AML-193 (cell line): Measurements from ENCODE around the gene SOX15.
"Not testable (repeated sequence)": the region's sequence is repeated elsewhere in the genome, so short reads cannot be mapped to it uniquely, and the experiment has no call there.

ENCODE experiments used
- DNase-seq, 2 experiments: peaks; one replicate each; lab custom pipeline; 2025; lab: John Stamatoyannopoulos, UW

Gene SOX15

GRCh38 chr17:7589891-7590691 lies at the start of gene SOX15:
TSS of gene SOX15 (minus strand) at chr17:7590094. CDS start at chr17:7589676, 418 bp downstream.
- no peak for DNase-seq

- no peak for DNase-seq
Measured at GRCh38 chr17:7636163-7636562, 46.3 kb upstream of the SOX15 start.

GRCh38 chr17:7634384-7634783 lies 44.5 kb upstream of the SOX15 start:
- peak in 1 of 2 experiments; percentile 2 for DNase-seq

DNA sequence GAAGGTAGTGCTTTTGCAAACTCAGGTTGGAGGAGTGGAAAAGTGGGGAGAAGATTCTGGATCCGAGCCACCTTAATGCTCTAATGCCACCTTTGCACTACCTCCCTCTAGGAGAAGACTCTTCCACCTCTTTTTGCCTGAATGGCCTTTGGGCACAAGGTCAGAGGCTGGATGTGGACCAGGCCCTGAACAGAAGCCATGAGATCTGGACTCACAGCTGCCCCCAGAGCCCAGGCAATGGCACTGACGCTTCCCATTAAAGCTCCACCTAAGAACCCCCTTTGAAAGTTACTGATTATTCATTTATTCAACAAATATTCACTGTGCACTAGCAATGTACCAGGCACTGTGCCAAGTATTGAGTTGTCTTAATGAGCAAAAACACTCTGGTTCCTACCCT lies 43.2 kb upstream of the SOX15 start:
- DNase-seq = no peak

DNA sequence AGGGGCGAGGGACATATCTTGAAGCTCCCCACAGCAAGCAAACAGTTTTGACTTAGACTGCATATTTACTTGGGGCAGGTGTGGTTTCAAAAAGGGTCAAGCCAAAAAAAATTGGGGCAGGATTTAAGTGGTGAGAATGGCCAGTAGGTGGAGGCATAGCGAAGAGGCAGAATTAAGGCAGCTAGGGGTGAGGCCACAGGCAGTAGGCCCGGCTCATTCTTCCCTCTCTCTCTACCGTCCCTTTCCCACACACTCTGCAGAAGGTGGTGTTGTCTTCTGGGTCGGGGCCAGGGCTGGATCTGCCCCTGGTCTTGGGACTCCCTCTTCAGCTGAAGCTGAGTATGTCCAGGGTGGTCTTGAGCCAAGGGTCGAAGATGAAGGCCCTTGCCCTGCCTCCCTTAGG lies 42.6 kb upstream of the SOX15 start:
- DNase-seq = peak; percentile 43 to 47

- no peak for DNase-seq
Measured at GRCh38 chr17:7631398-7632380, 41.8 kb upstream of the SOX15 start.

GRCh38 chr17:7629939-7630571 lies 40.2 kb upstream of the SOX15 start, which contains the start of gene SHBG:
TSS of gene SHBG (plus strand) at chr17:7630135. CDS start at chr17:7630173, 38 bp downstream.
- DNase-seq = no peak

DNA sequence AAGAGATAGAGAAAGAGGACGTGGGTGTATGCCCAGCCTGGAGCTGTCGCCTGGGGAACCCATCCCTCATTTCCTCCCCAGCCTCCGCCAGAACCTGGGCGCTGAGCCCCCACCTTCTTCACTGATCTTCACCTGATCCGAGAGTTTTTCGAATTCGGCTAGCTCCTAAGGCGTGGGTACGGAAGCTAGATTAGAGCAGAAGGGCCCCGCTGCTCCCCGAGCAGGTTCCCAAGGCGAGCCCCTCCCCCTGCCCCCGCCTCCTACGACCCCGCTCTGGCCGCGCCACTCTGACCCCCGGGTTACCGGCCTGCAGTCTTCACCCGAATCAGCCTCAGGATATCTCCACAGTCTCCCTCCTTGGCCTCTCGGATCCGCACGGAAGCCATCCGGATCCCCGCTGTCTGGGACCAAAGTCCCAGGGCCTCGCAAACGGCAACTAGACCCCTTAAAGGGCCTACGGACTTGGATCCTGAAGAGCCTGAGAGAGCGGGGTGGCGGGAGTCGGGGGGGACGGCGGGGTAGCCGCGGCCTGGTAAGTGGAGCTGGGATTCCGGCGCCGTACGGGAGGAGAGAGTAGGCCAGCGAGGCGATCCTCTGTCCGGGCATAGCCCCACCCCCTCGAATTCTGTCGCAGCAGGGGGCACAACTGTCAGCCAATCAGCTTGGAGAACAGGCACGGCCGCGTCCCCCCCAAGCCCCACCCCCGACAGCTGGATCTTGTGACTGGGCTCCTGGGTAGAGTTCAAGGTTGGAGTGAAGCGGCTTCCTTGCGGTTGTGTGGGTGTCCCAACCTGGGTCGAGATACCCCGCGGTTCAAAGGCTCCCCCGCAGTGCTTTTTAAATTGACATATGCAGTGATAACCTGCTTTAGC lies 37.6 kb upstream of the SOX15 start, which contains the start of gene SAT2:
SAT2 (minus strand) TSS at position 572 of the 872 bp plus-strand sequence; CDS start at position 386, 186 bp downstream.
- peak; percentile 62 to 64 for DNase-seq

- DNase-seq = no peak
Measured at GRCh38 chr17:7626956-7627249, 37.0 kb upstream of the SOX15 start.

GRCh38 chr17:7626307-7626706 lies 36.4 kb upstream of the SOX15 start:
- DNase-seq = no peak

DNA sequence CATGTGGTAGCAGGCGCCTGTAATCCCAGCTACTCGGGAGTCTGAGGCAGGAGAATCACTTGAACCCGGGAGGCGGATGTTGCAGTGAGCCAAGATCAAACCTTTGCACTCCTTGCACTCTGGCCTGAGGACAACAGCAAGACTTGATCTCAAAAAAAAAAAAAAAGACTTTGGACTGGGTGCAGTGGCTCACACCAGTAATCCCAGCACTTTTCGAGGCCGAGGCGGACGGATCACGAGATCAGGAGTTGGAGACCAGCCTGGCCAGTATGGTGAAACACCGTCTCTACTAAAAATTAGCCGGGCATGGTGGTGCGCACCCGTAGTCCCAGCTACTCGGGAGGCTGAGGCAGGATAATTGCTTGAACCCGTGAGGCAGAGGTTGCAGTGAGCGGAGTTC lies 35.9 kb upstream of the SOX15 start:
- DNase-seq = not testable (repeated sequence)

GRCh38 chr17:7623661-7624060 lies 33.8 kb upstream of the SOX15 start:
- DNase-seq = no peak

GRCh38 chr17:7620835-7621234 lies 30.9 kb upstream of the SOX15 start:
- DNase-seq = no peak

DNA sequence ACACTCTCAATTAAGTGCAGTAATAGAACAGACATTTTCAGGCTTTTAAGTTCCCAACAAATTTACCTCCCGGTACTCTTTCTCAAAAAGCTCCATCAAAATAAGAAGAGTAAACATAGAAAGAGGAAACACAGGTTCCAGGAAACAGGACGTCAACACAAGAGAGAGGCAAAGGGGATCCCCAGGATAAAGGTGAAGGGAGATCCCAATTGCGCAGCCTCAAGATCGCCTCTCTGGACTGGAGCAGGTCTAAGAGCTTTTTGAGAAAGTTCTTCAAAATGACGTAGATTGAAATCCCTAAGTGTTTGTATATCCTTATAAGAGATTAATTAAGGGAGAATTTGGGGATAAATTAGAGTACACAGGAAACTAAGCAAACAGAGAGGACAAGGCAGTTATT lies 28.7 kb upstream of the SOX15 start:
- DNase-seq = no peak

- no peak for DNase-seq
Measured at GRCh38 chr17:7615265-7615747, 25.4 kb upstream of the SOX15 start.

- peak; percentile 92 for DNase-seq
Measured at GRCh38 chr17:7614425-7615264, 24.8 kb upstream of the SOX15 start, which contains the start of gene FXR2. TSS of gene FXR2 (minus strand) at chr17:7614897. CDS start at chr17:7614532, 365 bp downstream.

GRCh38 chr17:7613769-7614424 lies 24.0 kb upstream of the SOX15 start:
- DNase-seq = no peak

GRCh38 chr17:7612294-7612640 lies 22.4 kb upstream of the SOX15 start:
- DNase-seq = no peak

DNA sequence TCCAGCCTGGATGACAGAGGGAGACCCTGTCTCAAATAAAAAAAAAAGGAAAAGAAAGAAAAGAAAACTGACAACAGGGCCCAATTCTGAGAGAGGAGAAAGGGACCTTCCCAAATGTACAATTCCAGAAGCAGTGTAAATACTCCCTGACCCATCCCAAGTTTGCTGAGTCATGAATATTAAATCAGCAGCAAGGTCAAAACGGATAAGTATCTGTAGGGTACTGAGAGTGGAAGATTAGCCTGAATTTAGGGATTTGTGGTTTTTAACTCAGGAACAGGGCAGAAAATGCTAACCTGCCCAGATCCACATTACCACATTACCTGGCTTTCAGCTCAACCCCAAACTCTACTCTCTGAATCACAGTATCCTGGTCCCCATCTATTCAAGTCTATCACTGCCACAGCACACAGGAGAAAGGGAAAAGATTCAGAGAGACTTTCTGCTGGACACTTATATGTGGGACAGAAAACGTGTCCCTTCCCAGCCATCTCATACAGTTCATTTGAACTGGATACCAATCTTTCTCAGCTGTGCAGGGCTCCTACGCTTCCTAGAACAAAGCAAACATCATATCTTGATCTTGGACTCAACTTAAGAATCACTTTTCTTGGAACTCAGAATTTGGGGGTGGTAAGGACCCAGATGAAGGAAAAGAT lies 21.9 kb upstream of the SOX15 start:
- DNase-seq = no peak
